Adrenal gland (tissue), 12 donors: ENCODE results near the gene CELA1. TPM values are rescaled to one million over a fixed set of nuclear protein-coding genes. Genes with fewer than 3 reads are reported as not detected.

Experiments used
- DNase-seq, 7 donors: peaks; one replicate each; pipeline ENCODE4 v3.0.0-alpha.2; 2019 to 2020
- H3K27ac ChIP-seq, 5 donors: fragments of 200-600 bp; sonication (generic) in 4 of 5; 1 replicate in 3 of 5; 2 replicates in 2 of 5; pipeline versions ENCODE4 v1.5.1 to v1.8.0; 2016 to 2020; ENCODE audit warnings: mild to moderate bottlenecking in 1 of 5
- H3K27me3 ChIP-seq: fragments of 200-600 bp; 2 replicates; pipeline ENCODE4 v1.8.0; 2021
- H3K36me3 ChIP-seq, 2 donors: fragments of 200-600 bp; replicated peaks in 1 of 2; 1 replicate in 1 of 2; 2 replicates in 1 of 2; pipeline versions ENCODE4 v1.5.1 to v1.8.0; 2018 to 2022
- H3K4me1 ChIP-seq, 2 donors: fragments of 200-600 bp; replicated peaks in 1 of 2; 1 replicate in 1 of 2; 2 replicates in 1 of 2; pipeline versions ENCODE4 v1.5.1 to v1.8.0; 2018 to 2021
- H3K4me3 ChIP-seq, 4 donors: fragments of 200-600 bp; sonication (generic) in 3 of 4; one replicate each; pipeline ENCODE4 v1.5.1; 2016 to 2018
- H3K9me3 ChIP-seq, 3 donors: fragments of 200-600 bp; sonication (generic) in 1 of 3; replicated peaks in 1 of 3; 1 replicate in 2 of 3; 2 replicates in 1 of 3; pipeline versions ENCODE4 v1.5.1 to v1.8.0; 2016 to 2021
- POLR2A ChIP-seq, 2 donors: fragments of 450-650 bp; IDR thresholded peaks; one replicate each; pipeline ENCODE4 v1.6.1; 2017; ENCODE audit warnings: antibody characterized with exemption in 2 of 2, mild to moderate bottlenecking in 2 of 2, moderate library complexity in 1 of 2
- WGBS, 4 donors: extraction: QIAGEN DNeasy Blood & Tissue Kit in 2 of 4; methylation state at CpG; one replicate each; pipeline versions ENCODE4 v1.1.5 to v1.1.7; 2013 to 2017; 5-methylcytosine and 5-hydroxymethylcytosine counted together
- intact Hi-C, 2 donors: fragments of 100-400 bp; cut with DNase I; formaldehyde crosslinking; loops; one replicate each; pipeline versions ENCODE4 v1.14.1 to v1.15.0; 2022 to 2023
- polyA plus RNA-seq, 3 donors: library from polyadenylated mRNA; stranded (reverse); fragments of 200-250 nt in 2 of 3; fragments of 350-450 nt in 1 of 3; fragmentation: Illumina TruSeq in 1 of 3; extraction: RNeasy Lipid Tissue Mini Kit (QIAGEN cat#74804) in 1 of 3; gene quantifications; one replicate each; pipeline ENCODE4 v1.2.3, GENCODE V29; 2013 to 2014
- total RNA-seq, 9 donors: library from RNA; depleted of rRNA in 4 of 9; stranded (reverse); fragments of >200 nt in 4 of 9; fragments of 120-200 nt in 1 of 9; fragmentation: NEBNext Ultra II Directional in 1 of 9; extraction: Animal tissue kit (Norgen Biotek cat#: 25700) in 1 of 9; gene quantifications; one replicate each; pipeline versions ENCODE4 v1.1.0 to v1.2.4, GENCODE V29; 2013 to 2023
- TF ChIP-seq, protein P1 (sequence below), 6 experiments: fragments of 450-650 bp in 4 of 6; fragments of 200-600 bp in 2 of 6; sonication (generic) in 1 of 6; IDR thresholded peaks; 1 replicate in 5 of 6; 2 replicates in 1 of 6; pipeline versions ENCODE4 v1.5.1 to v1.8.0; 2016 to 2021; ENCODE audit warnings: antibody characterized with exemption in 6 of 6, mild to moderate bottlenecking in 2 of 6, moderate library complexity in 1 of 6
- donor health status: healthy with polysubstance abuse.
- donor health status: Bipolar disorder and iron deficiency.
- donor health status: DM: yes; HTN: yes; CAD: no.
- donor health status: DM: no; HTN: no; CAD: no.
- donor health status: DM: no; HTN: no; CAD: no.
- donor health status: DM: yes; HTN: yes; CAD: no.

Gene CELA1
- total and polyA plus RNA-seq, 12 donors = 0.11 to 9.4 (median 1.1) TPM; not detected in 1

- Histone ChIP-seq H3K27me3 (no peaks in the 10 kb centered on the region), H3K27ac (no peak overlapping the region), H3K4me3 (no peak overlapping the region), H3K9me3 (no peaks in the 10 kb centered on the region), H3K36me3 (no peaks in the 10 kb centered on the region), H3K4me1 (no peaks in the 10 kb centered on the region)
- DNase-seq = no peak
- intact Hi-C loops = no loop called here
- TF ChIP-seq, protein P1, sequence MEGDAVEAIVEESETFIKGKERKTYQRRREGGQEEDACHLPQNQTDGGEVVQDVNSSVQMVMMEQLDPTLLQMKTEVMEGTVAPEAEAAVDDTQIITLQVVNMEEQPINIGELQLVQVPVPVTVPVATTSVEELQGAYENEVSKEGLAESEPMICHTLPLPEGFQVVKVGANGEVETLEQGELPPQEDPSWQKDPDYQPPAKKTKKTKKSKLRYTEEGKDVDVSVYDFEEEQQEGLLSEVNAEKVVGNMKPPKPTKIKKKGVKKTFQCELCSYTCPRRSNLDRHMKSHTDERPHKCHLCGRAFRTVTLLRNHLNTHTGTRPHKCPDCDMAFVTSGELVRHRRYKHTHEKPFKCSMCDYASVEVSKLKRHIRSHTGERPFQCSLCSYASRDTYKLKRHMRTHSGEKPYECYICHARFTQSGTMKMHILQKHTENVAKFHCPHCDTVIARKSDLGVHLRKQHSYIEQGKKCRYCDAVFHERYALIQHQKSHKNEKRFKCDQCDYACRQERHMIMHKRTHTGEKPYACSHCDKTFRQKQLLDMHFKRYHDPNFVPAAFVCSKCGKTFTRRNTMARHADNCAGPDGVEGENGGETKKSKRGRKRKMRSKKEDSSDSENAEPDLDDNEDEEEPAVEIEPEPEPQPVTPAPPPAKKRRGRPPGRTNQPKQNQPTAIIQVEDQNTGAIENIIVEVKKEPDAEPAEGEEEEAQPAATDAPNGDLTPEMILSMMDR (IDR thresholded peaks at IDR 0.05) = no peak
- TF ChIP-seq POLR2A (IDR thresholded peaks at IDR 0.05) = no peak
- WGBS, 4 donors = 81 to 87% (median 86%) methylated on average over 4 of the region's 4 CpGs
Observed at GRCh38 chr12:51359851-51360250, 13.4 kb upstream of the CELA1 start.

DNA sequence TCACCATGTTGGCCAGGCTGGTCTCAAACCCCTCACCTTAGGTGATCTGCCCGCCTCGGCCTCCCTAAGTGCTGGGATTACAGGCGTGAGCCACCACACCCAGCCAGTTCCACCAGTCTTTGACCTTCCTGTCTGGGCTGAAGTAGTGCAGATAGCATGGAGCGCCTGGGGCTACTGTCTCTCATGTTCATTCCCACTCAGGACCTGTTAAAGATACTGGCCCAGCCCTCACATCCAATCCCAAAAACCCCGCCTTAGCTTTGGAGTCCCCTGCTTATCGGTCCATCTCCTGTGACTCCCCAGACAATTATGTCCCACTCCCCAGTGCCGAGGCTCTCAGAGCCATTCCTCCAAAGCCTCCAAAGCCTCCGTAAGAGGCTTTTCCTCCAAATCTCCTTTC lies 12.0 kb upstream of the CELA1 start:
- H3K4me3 ChIP-seq = no peak overlapping the region
- no peaks in the 10 kb centered on the region for H3K4me1 ChIP-seq
- no peaks in the 10 kb centered on the region for H3K27me3 ChIP-seq
- WGBS, 4 donors = 96 to 100% (median 96%) methylated on average over 8 of the region's 8 CpGs
- no peaks in the 10 kb centered on the region for H3K9me3 ChIP-seq
- TF ChIP-seq, protein P1 (IDR thresholded peaks at IDR 0.05) = no peak
- no peak for TF ChIP-seq POLR2A (IDR thresholded peaks at IDR 0.05)
- intact Hi-C loops = no loop called here
- no peaks in the 10 kb centered on the region for H3K36me3 ChIP-seq
- no peak overlapping the region for H3K27ac ChIP-seq
- no peak for DNase-seq

DNA sequence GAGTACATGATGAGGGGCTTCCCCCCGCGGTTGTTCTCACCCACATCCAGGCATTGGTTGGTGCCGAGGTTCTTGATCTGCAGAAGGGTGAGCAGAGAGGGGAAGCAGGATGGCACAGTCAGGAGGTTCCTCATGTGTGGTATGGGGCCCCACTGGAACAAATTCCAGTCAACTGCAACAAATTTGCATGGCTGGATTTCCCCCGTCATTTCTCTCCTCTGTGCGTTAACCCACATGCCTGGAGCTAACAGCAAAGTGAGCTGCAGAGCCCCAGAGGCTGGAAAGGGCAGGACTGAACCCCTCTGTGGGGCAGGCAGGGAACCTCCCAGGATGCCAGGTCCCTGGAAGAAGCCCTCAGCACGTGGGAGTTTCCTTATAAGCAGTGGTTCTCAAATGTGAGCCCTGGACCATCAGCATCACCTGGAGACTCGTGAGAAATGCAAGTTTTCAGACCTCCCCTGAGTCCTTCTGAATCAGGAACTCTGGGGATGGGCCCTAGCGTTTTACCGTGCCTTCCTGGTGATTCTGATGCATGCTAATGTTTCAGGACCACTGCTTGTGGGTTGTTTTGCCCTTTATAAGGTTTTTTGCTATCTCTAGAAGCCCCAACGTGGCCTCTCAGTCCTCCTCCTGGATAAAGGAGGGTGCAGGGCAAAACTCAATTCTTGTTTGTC lies 11.0 kb upstream of the CELA1 start:
- Histone ChIP-seq H3K4me1 (no peaks in the 10 kb centered on the region), H3K4me3 (no peak overlapping the region), H3K9me3 (no peaks in the 10 kb centered on the region), H3K36me3 (no peaks in the 10 kb centered on the region), H3K27ac (no peak overlapping the region), H3K27me3 (no peaks in the 10 kb centered on the region)
- no peak for DNase-seq
- intact Hi-C loops = no loop called here
- no peak for TF ChIP-seq POLR2A (IDR thresholded peaks at IDR 0.05)
- TF ChIP-seq, protein P1 (IDR thresholded peaks at IDR 0.05) = no peak
- WGBS, 4 donors = 84 to 94% (median 86%) methylated on average over 9 to 10 of the region's 10 CpGs

- intact Hi-C loops = no loop called here
- H3K9me3 ChIP-seq = no peaks in the 10 kb centered on the region
- no peaks in the 10 kb centered on the region for H3K4me1 ChIP-seq
- WGBS, 4 donors = 31 to 37% (median 34%) methylated on average over 11 of the region's 11 CpGs
- no peaks in the 10 kb centered on the region for H3K27me3 ChIP-seq
- peak; percentile 53 to 82 (median 69) for DNase-seq
- TF ChIP-seq, protein P1 (IDR thresholded peaks at IDR 0.05) = peak; percentile 40 to 81 (median 74)
- no peak for TF ChIP-seq POLR2A (IDR thresholded peaks at IDR 0.05)
- H3K4me3 ChIP-seq = no peak overlapping the region
- no peaks in the 10 kb centered on the region for H3K36me3 ChIP-seq
- H3K27ac ChIP-seq = no peak overlapping the region
Observed at GRCh38 chr12:51351913-51352532, 5.5 kb upstream of the CELA1 start.
